GM18505 (cell line): ENCODE results near the gene LPO.

Experiments
- ATAC-seq: cut with Tn5 transposase; IDR thresholded peaks from one replicate; pipeline ENCODE4 v1.9.1; 2021; ENCODE audit not compliant: unreplicated experiment
- POLR2A ChIP-seq: IDR thresholded peaks from 4 replicates; pipeline ENCODE4 v1.6.1; 2011; ENCODE audit warnings: borderline replicate concordance; ENCODE audit not compliant: insufficient read depth, insufficient read length; ENCODE audit errors: extremely low read depth

LPO gene

DNA sequence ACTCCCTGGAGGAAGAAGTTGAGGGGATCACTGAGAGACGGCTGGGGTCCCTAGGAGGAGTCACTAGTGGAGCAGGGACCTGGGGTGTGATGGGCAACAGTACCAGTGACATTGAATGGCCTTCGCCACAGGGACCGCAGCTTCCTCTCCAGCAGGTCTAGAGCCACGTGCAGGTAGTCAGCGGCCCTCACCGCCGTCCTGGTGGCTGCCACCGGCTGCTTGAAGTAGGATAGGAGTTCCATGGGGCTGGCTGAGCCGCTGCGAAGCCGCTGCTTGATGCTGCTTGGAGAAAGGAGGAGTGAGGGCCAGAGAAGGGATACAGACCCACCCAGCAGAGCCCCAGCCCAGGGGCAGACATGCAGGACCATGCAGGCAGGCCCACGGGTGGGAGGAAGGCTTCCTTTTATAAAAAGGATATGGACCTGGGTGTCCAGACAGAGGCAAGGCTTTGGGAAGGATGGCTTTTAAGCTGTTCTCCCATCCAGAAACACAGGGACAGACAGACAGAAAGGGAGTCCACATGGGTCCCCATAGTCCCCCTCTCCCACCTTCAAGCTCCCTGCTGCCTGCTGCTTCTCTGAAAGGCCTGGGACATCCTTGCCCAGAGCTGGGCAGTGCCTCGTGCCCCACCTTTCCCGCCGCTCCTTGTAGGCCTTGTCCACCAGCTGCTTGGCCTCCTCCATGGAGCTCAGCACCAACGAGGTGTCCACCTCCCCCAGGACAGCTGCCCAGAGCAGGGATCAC, 41.5 kb downstream of the LPO start:
- ATAC-seq: no peak
- TF ChIP-seq POLR2A: no peak

- no peak for ATAC-seq
- TF ChIP-seq POLR2A: no peak
Measured at GRCh38 chr17:58280480-58281217, 42.3 kb downstream of the LPO start, which contains the start of gene MPO. MPO (minus strand) TSS chr17:58280935; CDS start chr17:58280758, 177 bp downstream.

DNA sequence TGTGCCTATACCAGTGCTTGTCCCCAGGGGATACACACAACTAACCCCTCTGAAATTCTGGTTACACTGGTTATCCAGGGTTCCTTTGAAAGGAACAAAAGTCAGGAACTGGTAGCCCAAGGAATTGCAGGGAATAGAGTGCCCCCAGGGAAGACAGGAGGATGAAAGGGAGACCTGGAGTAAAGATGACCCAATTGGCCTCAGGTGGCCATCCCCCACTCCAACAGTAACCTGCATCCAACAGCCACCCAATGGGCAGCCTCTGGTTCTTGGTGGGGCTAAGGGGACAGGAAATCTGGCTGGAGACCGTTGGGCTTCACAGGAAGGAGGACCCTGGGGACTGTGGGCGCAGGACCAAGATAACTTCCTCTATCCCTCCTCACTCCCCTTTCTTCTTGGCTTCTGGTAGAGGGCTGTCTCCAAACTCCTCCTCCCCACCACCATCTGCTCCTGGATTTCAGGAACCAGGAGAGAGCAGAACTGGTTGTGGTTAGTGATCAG, 43.2 kb downstream of the LPO start:
- TF ChIP-seq POLR2A: no peak
- ATAC-seq: no peak

GRCh38 chr17:58282442-58282841, 44.1 kb downstream of the LPO start:
- TF ChIP-seq POLR2A: no peak
- ATAC-seq: no peak

- no peak for TF ChIP-seq POLR2A
- no peak for ATAC-seq
Measured at GRCh38 chr17:58283674-58284612, 45.6 kb downstream of the LPO start.

DNA sequence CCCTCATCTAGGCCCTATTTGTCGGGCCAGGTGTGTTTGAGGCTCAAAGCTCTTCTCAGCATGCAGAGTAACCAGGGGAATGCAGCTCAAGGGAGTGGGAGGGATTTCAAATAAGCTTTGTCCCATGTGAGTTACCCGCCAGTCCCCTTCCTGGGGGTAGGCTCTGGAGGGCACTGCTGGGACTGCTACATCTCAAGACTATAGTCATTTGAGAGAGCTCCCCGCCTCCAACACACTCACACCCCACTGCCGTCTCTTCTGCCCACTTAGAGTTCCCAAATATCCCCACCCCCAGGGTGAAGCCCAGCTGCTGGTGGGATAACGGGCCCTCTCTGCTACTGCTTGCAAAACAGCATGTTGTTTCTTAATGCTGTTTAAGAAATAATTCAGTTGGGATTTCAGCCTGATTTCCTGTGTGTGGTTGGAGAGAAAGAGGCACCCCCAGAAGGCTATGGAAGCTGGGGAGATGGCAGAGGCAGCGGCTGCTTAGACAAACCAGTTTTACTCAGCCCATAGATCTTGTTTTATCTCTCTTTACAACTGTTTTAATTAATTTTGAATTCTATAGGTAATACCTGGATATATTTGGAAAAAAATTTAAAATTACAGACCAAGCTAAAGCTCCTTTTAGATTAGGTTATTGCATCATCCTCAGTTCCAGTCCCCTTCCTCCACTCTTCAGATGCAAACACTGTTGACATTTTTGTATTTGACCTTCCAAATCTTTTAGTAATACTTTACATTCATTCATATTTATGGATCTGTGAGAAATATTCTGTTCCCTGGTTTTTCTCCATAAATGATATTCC, 46.4 kb downstream of the LPO start:
- no peak for TF ChIP-seq POLR2A
- ATAC-seq: no peak

- TF ChIP-seq POLR2A: no peak
- no peak for ATAC-seq
Measured at GRCh38 chr17:58285422-58285810, 47.0 kb downstream of the LPO start.

GRCh38 chr17:58289869-58290268, 51.5 kb downstream of the LPO start:
- TF ChIP-seq POLR2A: no peak
- no peak for ATAC-seq

DNA sequence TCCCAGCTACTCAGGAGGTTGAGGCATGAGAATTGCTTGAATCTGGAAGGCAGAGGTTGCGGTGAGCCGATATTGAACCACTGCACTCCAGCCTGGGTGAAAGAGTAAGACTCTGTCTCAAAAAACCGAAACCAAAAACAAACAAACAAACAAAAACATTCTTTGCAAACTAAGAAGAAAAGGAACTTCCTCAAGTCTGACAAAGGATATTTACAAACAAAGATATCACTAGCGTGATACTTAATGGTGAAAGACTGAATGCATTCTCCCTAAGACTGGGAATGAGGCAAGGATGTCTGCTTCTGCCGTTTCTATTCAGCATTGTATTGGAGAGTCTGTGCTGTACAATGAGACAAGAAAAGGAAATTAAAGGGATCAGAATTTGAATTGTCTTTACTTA, 52.9 kb downstream of the LPO start:
- TF ChIP-seq POLR2A: no peak
- ATAC-seq: no peak

- ATAC-seq: no peak
- no peak for TF ChIP-seq POLR2A
Measured at GRCh38 chr17:58294034-58294433, 55.6 kb downstream of the LPO start.

DNA sequence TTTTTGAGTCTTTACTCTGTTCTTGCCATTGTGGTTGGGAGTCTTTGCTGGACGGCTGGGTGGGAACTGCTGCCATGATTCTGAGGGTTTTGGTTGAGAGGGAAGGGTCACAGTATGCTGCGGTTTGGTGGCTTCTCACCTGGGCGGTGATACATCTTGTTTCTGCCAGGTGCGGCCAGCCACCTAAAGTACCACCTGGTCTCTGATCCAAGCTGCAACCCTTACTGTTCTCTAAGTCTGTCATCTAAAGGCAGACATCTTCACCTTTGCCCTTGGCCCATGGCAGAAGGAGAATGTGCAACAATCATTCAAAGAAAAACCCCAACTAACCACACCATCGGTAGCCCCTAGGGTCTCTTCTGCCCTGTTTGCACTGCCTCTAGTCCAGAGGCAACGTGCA, 62.0 kb downstream of the LPO start:
- no peak for TF ChIP-seq POLR2A
- no peak for ATAC-seq

DNA sequence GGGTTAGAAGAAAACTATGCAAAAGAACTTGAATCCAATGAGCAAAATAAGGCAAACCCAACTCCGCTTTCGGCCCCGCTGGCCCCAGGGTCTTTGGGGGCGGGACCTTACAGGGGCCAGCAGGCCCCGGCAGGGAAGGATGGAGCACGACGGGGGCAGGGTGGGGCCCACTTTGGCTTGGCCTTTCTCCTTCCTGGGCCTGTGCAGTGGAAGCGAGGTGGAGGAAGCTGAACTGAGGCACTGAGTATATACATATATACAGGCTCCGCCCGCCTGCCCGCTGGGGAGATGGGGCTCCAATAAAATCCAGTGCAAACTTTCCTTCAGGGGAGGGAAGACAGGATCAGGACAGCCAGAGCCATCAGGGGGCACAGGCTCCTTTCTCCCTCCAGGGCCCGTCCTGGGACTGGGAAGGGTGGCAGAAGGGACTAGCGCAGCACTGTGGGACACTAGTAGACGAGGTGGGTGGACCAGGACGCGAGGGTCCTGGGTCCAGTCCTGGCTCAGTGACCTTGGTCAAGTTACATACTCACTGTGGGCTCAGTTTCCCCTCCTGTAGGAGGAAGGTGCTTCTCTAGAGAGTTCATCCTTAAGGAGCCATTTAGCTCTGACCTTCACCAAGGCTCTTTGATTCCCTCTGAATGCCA, 63.2 kb downstream of the LPO start:
- TF ChIP-seq POLR2A: no peak
- ATAC-seq: no peak
